SJSA1 (cell line): ENCODE data around the gene PHACTR1. TPM values are rescaled to one million over a fixed set of nuclear protein-coding genes. Genes with fewer than 3 reads are reported as not detected.

Source experiments
- DNase-seq, 2 experiments: peaks; one replicate each; pipeline ENCODE4 v3.0.0-alpha.2; 2015 to 2020; ENCODE audit warnings: low spot score in 2 of 2, low read depth in 1 of 2
- H3K27ac ChIP-seq: fragments of 250-450 bp; sonication (Bioruptor Pico); 2 replicates; pipeline ENCODE4 v1.5.1; 2020; ENCODE audit warnings: mild to moderate bottlenecking, moderate library complexity
- H3K27me3 ChIP-seq: fragments of 250-450 bp; sonication (Bioruptor Pico); replicated peaks from 2 replicates; pipeline ENCODE4 v1.5.1; 2020; ENCODE audit warnings: mild to moderate bottlenecking, moderate library complexity
- H3K36me3 ChIP-seq: fragments of 250-450 bp; sonication (Bioruptor Pico); 2 replicates; pipeline ENCODE4 v1.5.1; 2020; ENCODE audit warnings: mild to moderate bottlenecking
- H3K4me1 ChIP-seq: fragments of 250-450 bp; sonication (Bioruptor Pico); replicated peaks from 2 replicates; pipeline ENCODE4 v1.6.1; 2021; ENCODE audit warnings: mild to moderate bottlenecking
- H3K4me3 ChIP-seq: fragments of 250-450 bp; sonication (Bioruptor Pico); 2 replicates; pipeline ENCODE4 v1.5.1; 2020; ENCODE audit warnings: mild to moderate bottlenecking
- H3K9me3 ChIP-seq: fragments of 250-450 bp; sonication (Bioruptor Pico); replicated peaks from 2 replicates; pipeline ENCODE4 v1.5.1; 2020; ENCODE audit warnings: mild to moderate bottlenecking
- total RNA-seq: library from RNA; depleted of rRNA; stranded (reverse); fragments of >200 nt; shearing (Covaris generic); gene quantifications from 2 replicates; pipeline ENCODE4 v1.2.3, GENCODE V29; 2014

PHACTR1 gene
- total RNA-seq, 1 experiment from 2014 or later = 0.37 TPM

DNA sequence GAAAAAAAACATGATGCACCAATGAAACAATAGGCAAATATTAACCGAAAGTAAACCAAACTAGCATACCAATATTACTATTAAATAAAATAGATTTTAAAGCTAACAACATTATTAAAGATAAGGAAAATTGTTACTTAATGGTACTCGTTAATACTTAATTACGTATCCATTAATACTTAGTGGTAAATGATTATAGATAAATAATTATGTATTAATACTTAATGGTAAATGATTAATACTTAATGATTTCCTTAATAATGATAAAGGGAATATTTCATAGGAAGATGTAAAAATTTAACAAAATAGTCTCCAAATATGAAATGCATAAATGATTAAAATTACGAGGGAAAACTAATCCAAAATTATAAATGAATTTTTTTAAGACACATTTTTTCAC is 278.9 kb downstream of the PHACTR1 start:
- no peaks in the 10 kb centered on the region for H3K36me3 ChIP-seq

DNA sequence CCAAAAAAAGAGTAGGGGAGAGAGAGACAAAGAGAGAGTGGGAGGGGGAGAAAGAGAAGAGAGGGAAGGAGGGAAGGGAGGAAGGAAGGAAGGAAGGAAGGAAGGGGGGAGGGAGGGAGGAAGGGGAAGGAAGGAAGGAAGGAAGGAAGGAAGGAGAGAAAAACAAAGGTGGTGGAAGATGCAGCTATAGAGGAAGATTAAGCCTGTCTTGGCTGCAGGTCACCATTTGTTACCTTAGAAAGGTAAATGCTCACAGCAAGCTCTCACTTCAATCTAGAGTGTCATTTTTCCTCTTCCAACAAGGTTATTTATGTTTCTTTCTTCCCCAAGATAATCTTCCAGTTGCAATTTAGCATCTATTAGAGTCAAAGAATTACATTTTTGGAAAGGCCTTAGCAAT is 284.0 kb downstream of the PHACTR1 start:
- Histone ChIP-seq H3K4me1 (no peaks in the 10 kb centered on the region), H3K27me3 (no peaks in the 10 kb centered on the region), H3K9me3 (no peaks in the 10 kb centered on the region), H3K27ac (no peak overlapping the region), H3K4me3 (no peak overlapping the region), H3K36me3 (no peaks in the 10 kb centered on the region)
- no peak for DNase-seq

More for the DNA sequence above, 278.9 kb downstream of the PHACTR1 start:
- Histone ChIP-seq H3K4me3 (no peak overlapping the region), H3K27ac (no peak overlapping the region), H3K27me3 (no peaks in the 10 kb centered on the region), H3K9me3 (no peaks in the 10 kb centered on the region), H3K4me1 (no peaks in the 10 kb centered on the region)
- DNase-seq = no peak

DNA sequence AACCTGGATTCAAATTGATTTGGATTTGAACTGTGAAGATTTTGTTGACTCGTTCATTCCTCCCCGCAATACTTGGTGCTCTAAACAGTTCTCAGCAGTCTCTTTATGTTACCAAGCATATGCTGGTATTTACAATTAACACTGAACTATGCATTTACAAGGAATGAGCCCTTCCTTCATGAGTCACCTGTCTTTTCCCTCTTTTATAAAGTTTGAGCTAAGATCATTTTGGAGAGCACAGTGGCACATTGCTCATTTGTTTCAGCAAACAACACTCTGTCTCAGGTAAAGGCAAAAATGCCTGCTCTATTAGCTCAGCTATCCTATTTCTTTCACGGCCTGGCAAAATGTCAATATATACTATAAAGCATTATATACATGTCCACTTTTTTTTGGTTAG is 285.4 kb downstream of the PHACTR1 start:
- H3K4me1 ChIP-seq = no peaks in the 10 kb centered on the region
- no peaks in the 10 kb centered on the region for H3K36me3 ChIP-seq
- no peaks in the 10 kb centered on the region for H3K9me3 ChIP-seq
- DNase-seq = no peak
- no peak overlapping the region for H3K27ac ChIP-seq
- no peak overlapping the region for H3K4me3 ChIP-seq
- no peaks in the 10 kb centered on the region for H3K27me3 ChIP-seq

DNA sequence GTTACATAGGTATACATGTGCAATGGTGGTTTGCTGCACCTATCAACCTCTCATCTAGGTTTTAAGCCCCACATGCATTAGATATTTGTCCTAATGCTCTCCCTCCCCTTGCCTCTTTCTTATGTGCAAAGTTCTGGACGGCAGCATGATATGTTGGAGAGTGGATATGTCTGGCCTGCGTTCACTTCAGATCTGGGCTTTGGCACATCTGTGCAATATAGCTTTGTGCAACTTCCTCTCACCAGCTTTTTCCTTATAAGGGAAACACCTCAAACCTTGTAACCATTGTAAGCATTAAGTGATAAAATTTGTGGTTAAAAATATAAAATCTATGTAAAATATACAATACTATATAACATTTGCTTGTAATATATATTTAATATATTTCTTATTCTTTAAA is 288.0 kb downstream of the PHACTR1 start:
- no peaks in the 10 kb centered on the region for H3K4me1 ChIP-seq
- no peak overlapping the region for H3K4me3 ChIP-seq
- H3K36me3 ChIP-seq = no peaks in the 10 kb centered on the region
- no peaks in the 10 kb centered on the region for H3K27me3 ChIP-seq
- no peak overlapping the region for H3K27ac ChIP-seq
- DNase-seq = no peak
- no peaks in the 10 kb centered on the region for H3K9me3 ChIP-seq

DNA sequence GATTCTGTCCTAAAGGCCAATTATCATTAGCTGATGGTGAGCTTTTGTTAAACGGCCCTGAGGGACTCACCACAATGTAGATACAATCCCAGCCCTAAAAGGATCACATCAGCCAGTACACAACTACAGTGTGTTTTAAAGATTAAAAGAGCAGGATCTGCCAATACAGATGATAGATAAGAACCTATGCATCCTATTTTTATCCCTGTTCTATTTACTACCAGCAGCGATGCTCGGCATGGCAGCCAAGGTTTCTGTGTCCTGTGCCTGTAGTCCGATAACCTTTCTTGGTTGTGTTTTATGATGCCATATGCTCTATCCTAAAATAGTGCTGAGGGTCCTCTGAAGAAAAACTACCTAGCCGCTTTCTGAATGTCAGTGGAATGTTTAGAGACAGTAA is 289.4 kb downstream of the PHACTR1 start:
- Histone ChIP-seq H3K4me3 (no peak overlapping the region), H3K9me3 (no peaks in the 10 kb centered on the region), H3K27ac (no peak overlapping the region), H3K36me3 (no peaks in the 10 kb centered on the region), H3K4me1 (no peaks in the 10 kb centered on the region), H3K27me3 (no peaks in the 10 kb centered on the region)
- no peak for DNase-seq

DNA sequence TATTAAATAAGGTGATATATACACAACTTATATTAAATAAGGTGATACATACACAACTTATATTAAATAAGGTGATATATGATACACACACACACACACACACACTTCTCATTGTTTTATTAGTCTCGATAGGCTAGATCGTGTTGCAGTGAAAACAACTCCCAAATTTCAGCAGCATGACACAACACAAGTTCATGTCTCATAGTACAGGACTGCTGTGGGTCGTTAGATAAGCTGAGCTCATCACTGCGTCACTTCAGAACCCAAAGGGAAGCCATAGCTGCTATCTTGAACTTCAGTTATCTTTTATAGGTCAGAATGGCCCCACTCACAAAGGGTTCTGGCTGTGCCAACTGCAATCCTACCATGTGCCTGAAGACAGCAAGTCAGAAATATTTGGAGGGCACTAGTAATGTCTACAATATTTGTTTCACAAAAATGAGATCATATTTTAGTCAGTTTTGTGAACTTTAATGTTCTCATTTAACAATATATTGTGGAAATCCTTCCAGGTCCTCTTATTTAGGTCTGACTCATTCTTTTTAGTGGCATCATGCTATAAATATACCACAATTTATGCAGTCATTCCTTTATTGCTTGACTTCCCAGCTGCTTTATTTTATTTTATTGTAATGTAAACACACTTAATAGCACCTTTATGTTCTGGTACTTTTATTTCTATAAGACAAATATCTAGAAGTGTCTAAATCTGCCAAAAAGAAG is 290.2 kb downstream of the PHACTR1 start:
- Histone ChIP-seq H3K9me3 (no peaks in the 10 kb centered on the region), H3K4me1 (no peaks in the 10 kb centered on the region), H3K36me3 (no peaks in the 10 kb centered on the region), H3K4me3 (no peak overlapping the region), H3K27me3 (peaks cover 5% of the 10 kb centered on the region; the same call in 1 of the 2 replicates), H3K27ac (no peak overlapping the region)
- no peak for DNase-seq

DNA sequence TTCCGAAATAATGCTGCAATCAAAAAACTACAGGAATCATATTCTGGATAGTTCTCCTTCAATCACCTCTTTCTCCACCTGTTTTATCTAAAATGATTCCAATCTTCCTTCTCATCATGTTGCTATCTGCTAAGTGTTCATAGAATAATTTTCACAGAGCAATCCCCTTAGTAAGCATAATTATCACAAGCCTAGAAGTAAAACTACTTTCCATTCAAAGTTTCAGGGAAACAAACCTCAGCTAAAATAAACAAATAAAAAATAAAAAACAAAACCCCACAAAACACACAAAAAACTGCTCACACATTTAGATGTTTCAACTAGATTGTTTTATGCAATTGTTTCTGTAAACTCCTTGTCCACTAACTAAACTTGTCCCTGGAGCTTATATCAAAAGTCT is 291.2 kb downstream of the PHACTR1 start:
- no peak for DNase-seq
- H3K27ac ChIP-seq = no peak overlapping the region
- H3K27me3 ChIP-seq = peaks cover 15% of the 10 kb centered on the region
- no peaks in the 10 kb centered on the region for H3K36me3 ChIP-seq
- H3K4me3 ChIP-seq = no peak overlapping the region
- no peaks in the 10 kb centered on the region for H3K9me3 ChIP-seq
- no peaks in the 10 kb centered on the region for H3K4me1 ChIP-seq

DNA sequence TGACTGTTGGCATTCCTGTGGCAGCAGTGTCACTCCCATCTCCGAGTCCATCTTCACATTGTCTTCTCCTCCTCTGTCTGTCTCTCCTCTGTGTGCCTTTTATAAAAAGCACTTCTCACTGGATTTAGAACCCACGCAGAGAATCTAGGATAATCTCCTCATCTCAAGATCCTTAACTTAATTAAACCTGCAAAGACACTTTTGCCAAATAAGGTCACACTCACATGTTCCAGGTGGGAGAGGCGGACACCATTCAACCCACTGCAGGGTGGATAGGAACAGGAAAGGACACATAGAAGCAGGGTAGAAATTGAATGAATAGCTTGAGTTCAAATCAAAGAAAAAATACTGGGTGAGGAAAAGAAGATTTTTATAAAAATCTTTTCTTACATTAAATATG is 292.5 kb downstream of the PHACTR1 start:
- peaks cover 26% of the 10 kb centered on the region for H3K27me3 ChIP-seq
- no peak for DNase-seq
- no peaks in the 10 kb centered on the region for H3K36me3 ChIP-seq
- H3K27ac ChIP-seq = no peak overlapping the region
- H3K9me3 ChIP-seq = no peaks in the 10 kb centered on the region
- H3K4me3 ChIP-seq = no peak overlapping the region
- no peaks in the 10 kb centered on the region; the same call in 1 of the 2 replicates for H3K4me1 ChIP-seq

DNA sequence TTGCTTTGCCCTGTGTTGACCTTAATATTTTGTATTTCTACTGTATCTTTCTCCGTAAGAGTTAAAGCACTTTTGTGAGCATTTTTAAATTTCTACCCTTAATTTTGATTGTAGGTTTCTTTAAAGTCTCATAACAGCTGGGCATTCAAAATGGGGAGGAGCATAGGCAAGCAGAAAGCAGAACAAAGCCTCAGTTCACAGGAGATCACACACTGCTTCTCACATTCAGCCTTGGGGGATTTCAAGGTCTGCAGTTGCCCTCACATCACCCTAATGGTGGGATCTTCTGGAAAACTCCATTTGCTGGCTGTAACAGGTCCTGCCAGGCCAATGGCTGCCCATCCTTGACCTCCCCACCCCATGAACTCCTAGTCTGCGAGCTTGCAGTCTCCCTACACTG is 292.9 kb downstream of the PHACTR1 start:
- Histone ChIP-seq H3K4me1 (no peaks in the 10 kb centered on the region; the same call in 1 of the 2 replicates), H3K27ac (no peak overlapping the region), H3K27me3 (peaks cover 30% of the 10 kb centered on the region), H3K4me3 (no peak overlapping the region), H3K9me3 (no peaks in the 10 kb centered on the region), H3K36me3 (no peaks in the 10 kb centered on the region)
- DNase-seq = no peak

DNA sequence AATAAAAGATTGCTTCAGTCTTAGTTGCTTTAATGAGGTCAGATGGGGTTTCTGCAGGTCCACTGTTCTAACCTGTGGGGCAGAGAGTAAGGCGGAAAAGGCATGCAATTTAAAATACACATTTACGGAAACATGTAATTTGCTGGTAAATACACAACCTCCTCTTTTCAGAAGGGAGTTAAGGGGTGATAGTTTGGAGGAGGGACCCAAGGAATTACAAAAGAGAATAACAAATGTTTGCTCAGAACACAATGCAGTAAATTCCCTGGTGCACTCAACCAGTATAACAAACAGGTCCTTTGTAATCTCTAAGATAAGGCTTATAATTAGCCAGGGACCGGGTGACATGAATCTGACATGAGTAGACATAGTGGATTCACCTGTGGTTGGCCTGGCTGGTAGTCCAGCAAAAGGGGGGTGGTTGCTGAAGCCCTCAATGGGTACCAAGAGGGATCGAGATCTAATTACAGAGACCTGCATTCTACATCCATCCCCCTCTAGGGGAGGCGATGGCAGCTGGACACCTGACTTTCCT is 295.1 kb downstream of the PHACTR1 start:
- Histone ChIP-seq H3K4me3 (no peak overlapping the region), H3K4me1 (no peaks in the 10 kb centered on the region; the same call in 1 of the 2 replicates), H3K36me3 (no peaks in the 10 kb centered on the region), H3K9me3 (no peaks in the 10 kb centered on the region), H3K27ac (no peak overlapping the region), H3K27me3 (peaks cover 46% of the 10 kb centered on the region)
- no peak for DNase-seq

DNA sequence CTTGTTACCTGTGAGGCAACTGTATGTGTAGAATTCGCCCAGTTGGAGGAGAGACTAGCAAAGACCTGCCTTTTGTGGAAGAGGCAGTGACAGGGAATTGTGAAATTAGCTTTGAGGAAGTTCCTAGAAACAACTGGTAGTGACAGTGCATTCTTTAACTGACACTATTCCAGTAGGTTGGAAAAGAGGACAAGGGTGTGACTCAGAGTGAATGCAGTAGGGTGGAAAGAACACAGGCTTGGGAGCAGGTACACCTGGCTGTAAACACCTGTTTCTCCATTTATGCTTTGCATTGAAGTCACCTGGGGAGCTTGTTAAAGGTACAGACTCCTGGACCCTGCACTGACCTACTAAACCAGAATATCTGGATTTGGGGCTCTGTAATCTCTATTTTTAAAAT is 295.7 kb downstream of the PHACTR1 start:
- peaks cover 46% of the 10 kb centered on the region for H3K27me3 ChIP-seq
- H3K27ac ChIP-seq = no peak overlapping the region
- H3K4me1 ChIP-seq = no peaks in the 10 kb centered on the region; the same call in 1 of the 2 replicates
- no peaks in the 10 kb centered on the region for H3K9me3 ChIP-seq
- no peaks in the 10 kb centered on the region for H3K36me3 ChIP-seq
- no peak overlapping the region for H3K4me3 ChIP-seq
- DNase-seq = no peak

DNA sequence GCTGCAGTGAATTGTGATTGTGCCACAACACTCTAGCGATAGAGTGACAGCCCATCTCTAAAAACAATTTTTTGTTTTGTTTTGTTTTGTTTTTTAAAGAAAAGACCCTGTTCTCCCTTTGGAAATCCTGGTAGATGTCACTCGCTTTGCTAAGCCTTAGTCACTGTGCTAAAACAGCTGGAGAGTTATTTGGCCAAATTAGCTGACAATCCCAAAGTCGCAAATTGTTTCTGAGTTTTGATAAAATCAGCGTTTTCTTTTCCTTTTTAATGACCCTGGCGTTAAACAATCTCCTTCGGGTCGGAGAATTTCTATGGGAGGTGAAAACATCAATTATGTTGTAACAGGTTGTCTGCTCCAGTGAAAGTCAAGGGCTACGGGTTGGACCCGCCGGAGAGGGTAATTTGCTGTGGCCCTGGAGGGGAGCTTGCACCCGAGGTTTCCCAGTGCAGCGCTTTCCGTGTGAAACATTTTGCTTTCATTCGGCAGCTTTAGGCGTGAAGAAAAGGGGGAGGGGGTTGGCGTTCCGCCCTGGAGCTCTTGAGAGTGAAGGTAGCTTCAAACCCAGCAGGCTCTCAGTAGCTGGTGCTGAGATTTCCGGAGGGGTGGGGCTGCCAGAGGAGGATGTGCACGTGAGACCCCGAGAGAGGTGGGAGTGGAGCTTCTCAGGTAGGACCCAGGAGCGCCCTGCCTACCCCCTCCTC is 296.6 kb downstream of the PHACTR1 start:
- Histone ChIP-seq H3K4me3 (no peak overlapping the region; the same call in 1 of the 2 replicates), H3K9me3 (no peaks in the 10 kb centered on the region), H3K27ac (no peak overlapping the region), H3K4me1 (no peaks in the 10 kb centered on the region; the same call in 1 of the 2 replicates), H3K27me3 (peaks cover 46% of the 10 kb centered on the region), H3K36me3 (no peaks in the 10 kb centered on the region)
- no peak for DNase-seq

DNA sequence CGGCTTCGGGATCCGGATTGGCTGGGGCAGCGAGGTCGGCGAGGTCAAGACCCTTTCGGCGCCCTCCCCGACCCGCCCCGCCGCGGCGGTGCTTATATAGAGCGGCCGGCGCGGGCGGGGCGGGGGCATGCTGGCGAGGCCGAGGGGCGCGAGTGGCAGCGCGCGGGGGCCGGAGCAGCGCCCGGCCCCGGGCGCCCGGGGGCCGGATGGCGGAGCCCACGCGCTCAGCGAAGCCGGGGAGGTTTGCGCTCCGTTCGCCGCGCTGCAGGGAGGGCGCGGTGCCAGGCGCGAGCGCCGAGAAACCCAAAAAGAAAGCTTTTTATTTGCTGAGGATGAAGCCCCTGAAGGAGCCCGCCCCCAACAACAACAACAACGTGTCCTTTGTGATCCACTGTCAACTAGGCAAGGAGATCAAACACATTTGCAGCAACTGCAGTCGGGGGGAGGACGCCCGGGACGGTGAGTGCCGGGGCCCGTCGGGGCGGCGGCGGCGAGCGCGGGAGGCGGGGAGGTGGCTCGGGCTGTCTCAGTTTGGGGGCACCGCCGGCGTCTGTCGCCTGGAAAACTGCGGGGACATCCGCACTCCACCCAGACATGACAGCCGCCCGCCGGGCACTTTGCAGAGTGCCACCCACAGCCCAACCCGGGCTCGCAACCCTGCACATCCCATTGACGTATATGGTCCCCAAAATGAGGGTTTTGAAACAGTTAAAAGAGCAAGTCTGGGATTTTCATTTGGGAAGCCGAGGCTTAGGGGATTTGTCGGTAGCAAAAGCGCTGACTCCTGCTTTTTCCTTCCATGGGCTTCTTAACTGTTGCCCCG is 297.3 kb downstream of the PHACTR1 start:
- Histone ChIP-seq H3K9me3 (no peaks in the 10 kb centered on the region), H3K4me1 (no peaks in the 10 kb centered on the region; the same call in 1 of the 2 replicates), H3K27ac (no peak overlapping the region), H3K4me3 (no peak overlapping the region; the same call in 1 of the 2 replicates), H3K27me3 (peaks cover 46% of the 10 kb centered on the region), H3K36me3 (no peaks in the 10 kb centered on the region)
- DNase-seq = no peak
